Measurements from ENCODE around the gene INPP5K. TPM values are rescaled to one million over a fixed set of nuclear protein-coding genes. Genes with fewer than 3 reads are reported as not detected.

INPP5K gene
- total RNA-seq, 1 donor from 2014 or later: 23.0 TPM

GRCh38 chr17:1488826-1489270 is 27.6 kb downstream of the INPP5K start:
- peaks cover 35 to 60% (median 54%) of the 10 kb centered on the region in 3 donors for H3K4me1 ChIP-seq (ENCODE audit: control insufficient read depth in 3 of 3, insufficient read depth in 3 of 3, low read length in 3 of 3)
- H3K27ac ChIP-seq (ENCODE audit: low read depth, low read length): peak overlapping the region; percentile 85
- peak overlapping the region; percentile 48 to 79 (median 72) for H3K9ac ChIP-seq (ENCODE audit: low read depth in 1 of 3, low read length in 3 of 3)
- no peaks in the 10 kb centered on the region for H3K27me3 ChIP-seq (ENCODE audit: control insufficient read depth in 3 of 3, insufficient read depth in 3 of 3, low read length in 3 of 3)
- H3K36me3 ChIP-seq (ENCODE audit: control insufficient read depth in 3 of 3, insufficient read depth in 3 of 3, low read length in 3 of 3): no peaks in the 10 kb centered on the region
- H3K4me3 ChIP-seq (ENCODE audit: low read length in 3 of 3): peak overlapping the region; percentile 60 to 72 (median 64)
- H3K9me3 ChIP-seq (ENCODE audit: control insufficient read depth in 3 of 3, low read length in 3 of 3): no peaks in the 10 kb centered on the region

- Histone ChIP-seq H3K27ac (ENCODE audit: low read depth, low read length) (peak overlapping the region; percentile 85), H3K27me3 (ENCODE audit: control insufficient read depth in 3 of 3, insufficient read depth in 3 of 3, low read length in 3 of 3) (no peaks in the 10 kb centered on the region), H3K36me3 (ENCODE audit: control insufficient read depth in 3 of 3, insufficient read depth in 3 of 3, low read length in 3 of 3) (peaks cover 0 to 4% (median 3%) of the 10 kb centered on the region in 3 donors), H3K4me3 (ENCODE audit: low read length in 3 of 3) (peak overlapping the region; percentile 60 to 73 (median 72)), H3K4me1 (ENCODE audit: control insufficient read depth in 3 of 3, insufficient read depth in 3 of 3, low read length in 3 of 3) (peaks cover 31 to 53% (median 47%) of the 10 kb centered on the region in 3 donors), H3K9ac (ENCODE audit: low read depth in 1 of 3, low read length in 3 of 3) (peak overlapping the region; percentile 68 to 79 (median 72)), H3K9me3 (ENCODE audit: control insufficient read depth in 3 of 3, low read length in 3 of 3) (no peaks in the 10 kb centered on the region)
These were observed 28.2 kb downstream of the INPP5K start for GRCh38 chr17:1487939-1488825.

- H3K4me1 ChIP-seq (ENCODE audit: control insufficient read depth in 3 of 3, insufficient read depth in 3 of 3, low read length in 3 of 3): peaks cover 26 to 42% (median 36%) of the 10 kb centered on the region in 3 donors
These were observed 29.4 kb downstream of the INPP5K start for GRCh38 chr17:1486802-1487695.

GRCh38 chr17:1485423-1486376 is 30.7 kb downstream of the INPP5K start:
- Histone ChIP-seq H3K4me3 (ENCODE audit: low read length in 3 of 3) (peak overlapping the region; percentile 67 to 73 (median 67)), H3K36me3 (ENCODE audit: control insufficient read depth in 3 of 3, insufficient read depth in 3 of 3, low read length in 3 of 3) (peaks cover 11 to 21% (median 18%) of the 10 kb centered on the region in 3 donors), H3K4me1 (ENCODE audit: control insufficient read depth in 3 of 3, insufficient read depth in 3 of 3, low read length in 3 of 3) (peaks cover 23 to 34% (median 31%) of the 10 kb centered on the region in 3 donors), H3K27ac (ENCODE audit: low read depth, low read length) (peak overlapping the region; percentile 85), H3K9me3 (ENCODE audit: control insufficient read depth in 3 of 3, low read length in 3 of 3) (no peaks in the 10 kb centered on the region), H3K9ac (ENCODE audit: low read depth in 1 of 3, low read length in 3 of 3) (peak overlapping the region; percentile 72 to 80 (median 77)), H3K27me3 (ENCODE audit: control insufficient read depth in 3 of 3, insufficient read depth in 3 of 3, low read length in 3 of 3) (no peaks in the 10 kb centered on the region)

More at GRCh38 chr17:1486802-1487695, 29.4 kb downstream of the INPP5K start:
- H3K4me3 ChIP-seq (ENCODE audit: low read length in 3 of 3): peak overlapping the region in 2 of 3 donors; percentile 60 to 72
- H3K36me3 ChIP-seq (ENCODE audit: control insufficient read depth in 3 of 3, insufficient read depth in 3 of 3, low read length in 3 of 3): peaks cover 3 to 12% (median 7%) of the 10 kb centered on the region in 3 donors
- H3K27me3 ChIP-seq (ENCODE audit: control insufficient read depth in 3 of 3, insufficient read depth in 3 of 3, low read length in 3 of 3): no peaks in the 10 kb centered on the region
- peak overlapping the region; percentile 68 to 79 (median 72) for H3K9ac ChIP-seq (ENCODE audit: low read depth in 1 of 3, low read length in 3 of 3)
- H3K9me3 ChIP-seq (ENCODE audit: control insufficient read depth in 3 of 3, low read length in 3 of 3): no peaks in the 10 kb centered on the region
- H3K27ac ChIP-seq (ENCODE audit: low read depth, low read length): peak overlapping the region; percentile 85

- Histone ChIP-seq H3K9me3 (ENCODE audit: control insufficient read depth in 3 of 3, low read length in 3 of 3) (no peaks in the 10 kb centered on the region), H3K27me3 (ENCODE audit: control insufficient read depth in 3 of 3, insufficient read depth in 3 of 3, low read length in 3 of 3) (no peaks in the 10 kb centered on the region), H3K27ac (ENCODE audit: low read depth, low read length) (peak overlapping the region; percentile 75), H3K4me1 (ENCODE audit: control insufficient read depth in 3 of 3, insufficient read depth in 3 of 3, low read length in 3 of 3) (peaks cover 23 to 29% (median 25%) of the 10 kb centered on the region in 3 donors), H3K4me3 (ENCODE audit: low read length in 3 of 3) (peak overlapping the region; percentile 65 to 73 (median 66)), H3K9ac (ENCODE audit: low read depth in 1 of 3, low read length in 3 of 3) (peak overlapping the region; percentile 70 to 76 (median 70)), H3K36me3 (ENCODE audit: control insufficient read depth in 3 of 3, insufficient read depth in 3 of 3, low read length in 3 of 3) (peaks cover 16 to 26% (median 21%) of the 10 kb centered on the region in 3 donors)
These were observed 31.6 kb downstream of the INPP5K start for GRCh38 chr17:1484676-1485422.

- peaks cover 22 to 26% (median 22%) of the 10 kb centered on the region in 3 donors for H3K4me1 ChIP-seq (ENCODE audit: control insufficient read depth in 3 of 3, insufficient read depth in 3 of 3, low read length in 3 of 3)
- peaks cover 18 to 27% (median 21%) of the 10 kb centered on the region in 3 donors for H3K36me3 ChIP-seq (ENCODE audit: control insufficient read depth in 3 of 3, insufficient read depth in 3 of 3, low read length in 3 of 3)
- H3K27ac ChIP-seq (ENCODE audit: low read depth, low read length): peak overlapping the region; percentile 56
- H3K4me3 ChIP-seq (ENCODE audit: low read length in 3 of 3): no peak overlapping the region
- no peaks in the 10 kb centered on the region for H3K27me3 ChIP-seq (ENCODE audit: control insufficient read depth in 3 of 3, insufficient read depth in 3 of 3, low read length in 3 of 3)
- H3K9me3 ChIP-seq (ENCODE audit: control insufficient read depth in 3 of 3, low read length in 3 of 3): no peaks in the 10 kb centered on the region
- H3K9ac ChIP-seq (ENCODE audit: low read depth in 1 of 3, low read length in 3 of 3): no peak overlapping the region
These were observed 32.3 kb downstream of the INPP5K start for GRCh38 chr17:1484060-1484535.

- Histone ChIP-seq H3K27me3 (ENCODE audit: control insufficient read depth in 3 of 3, insufficient read depth in 3 of 3, low read length in 3 of 3) (no peaks in the 10 kb centered on the region), H3K4me3 (ENCODE audit: low read length in 3 of 3) (no peak overlapping the region), H3K4me1 (ENCODE audit: control insufficient read depth in 3 of 3, insufficient read depth in 3 of 3, low read length in 3 of 3) (peaks cover 12 to 15% (median 12%) of the 10 kb centered on the region in 3 donors), H3K9me3 (ENCODE audit: control insufficient read depth in 3 of 3, low read length in 3 of 3) (no peaks in the 10 kb centered on the region), H3K27ac (ENCODE audit: low read depth, low read length) (no peak overlapping the region), H3K36me3 (ENCODE audit: control insufficient read depth in 3 of 3, insufficient read depth in 3 of 3, low read length in 3 of 3) (peaks cover 31 to 40% (median 33%) of the 10 kb centered on the region in 3 donors), H3K9ac (ENCODE audit: low read depth in 1 of 3, low read length in 3 of 3) (no peak overlapping the region)
These were observed 33.7 kb downstream of the INPP5K start for GRCh38 chr17:1482680-1483079.

- no peak overlapping the region for H3K9ac ChIP-seq (ENCODE audit: low read depth in 1 of 3, low read length in 3 of 3)
- H3K4me1 ChIP-seq (ENCODE audit: control insufficient read depth in 3 of 3, insufficient read depth in 3 of 3, low read length in 3 of 3): peaks cover 8 to 12% (median 12%) of the 10 kb centered on the region in 3 donors
- no peak overlapping the region for H3K4me3 ChIP-seq (ENCODE audit: low read length in 3 of 3)
- no peaks in the 10 kb centered on the region for H3K9me3 ChIP-seq (ENCODE audit: control insufficient read depth in 3 of 3, low read length in 3 of 3)
- no peaks in the 10 kb centered on the region for H3K27me3 ChIP-seq (ENCODE audit: control insufficient read depth in 3 of 3, insufficient read depth in 3 of 3, low read length in 3 of 3)
- H3K27ac ChIP-seq (ENCODE audit: low read depth, low read length): no peak overlapping the region
- H3K36me3 ChIP-seq (ENCODE audit: control insufficient read depth in 3 of 3, insufficient read depth in 3 of 3, low read length in 3 of 3): peaks cover 37 to 46% (median 39%) of the 10 kb centered on the region in 3 donors
These were observed 34.7 kb downstream of the INPP5K start for GRCh38 chr17:1481736-1482135.

Measured in skeletal muscle tissue (tissue), 4 donors.